Stimulated activated CD8-positive, alpha-beta memory T cell treated with anti-CD3 and anti-CD28 coated beads, Interleukin-7, amount 100 ng/mL, for 48 hours (primary cell): ENCODE data around the gene TMEM101.
A peak's percentile ranks its signal among the peaks of the same experiment; 100 is the strongest.
"Not testable (repeated sequence)": the region's sequence is repeated elsewhere in the genome, so short reads cannot be mapped to it uniquely, and the experiment has no call there.

Source experiments
- DNase-seq, 2 donors: peaks; one replicate each; pipeline ENCODE4 v3.0.0-alpha.2; 2020; ENCODE audit warnings: low read depth in 1 of 2; ENCODE audit errors: extremely low read depth in 1 of 2

Gene TMEM101

DNA sequence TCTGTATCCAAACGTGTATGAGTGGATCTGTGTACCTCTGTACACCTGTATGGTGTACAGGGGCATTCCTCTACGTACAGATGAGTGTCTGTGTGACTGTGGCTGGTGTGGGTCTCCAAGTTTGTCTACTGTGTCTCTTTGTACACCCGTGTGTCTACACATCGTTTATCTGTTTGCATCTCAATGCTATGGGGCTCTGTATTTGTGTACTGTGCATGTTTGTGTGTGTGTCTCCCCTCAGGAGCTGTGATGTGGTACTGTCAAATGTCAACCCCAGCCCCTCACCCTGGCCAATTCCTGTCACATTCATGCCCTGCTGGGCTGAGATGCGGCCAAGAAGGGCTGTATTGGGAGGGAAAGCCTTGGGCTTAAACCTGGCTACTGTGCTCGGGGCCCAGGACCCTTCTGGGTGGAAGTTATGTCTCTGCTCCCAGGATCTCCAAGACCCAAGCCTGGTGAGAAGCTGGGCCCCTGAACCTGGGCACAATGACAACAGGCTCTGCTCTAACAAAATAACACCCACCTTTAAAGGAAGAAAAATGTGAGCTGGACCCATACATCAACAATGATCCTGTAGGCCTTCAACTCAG lies 13.8 kb downstream of the TMEM101 start:
- no peak for DNase-seq

DNA sequence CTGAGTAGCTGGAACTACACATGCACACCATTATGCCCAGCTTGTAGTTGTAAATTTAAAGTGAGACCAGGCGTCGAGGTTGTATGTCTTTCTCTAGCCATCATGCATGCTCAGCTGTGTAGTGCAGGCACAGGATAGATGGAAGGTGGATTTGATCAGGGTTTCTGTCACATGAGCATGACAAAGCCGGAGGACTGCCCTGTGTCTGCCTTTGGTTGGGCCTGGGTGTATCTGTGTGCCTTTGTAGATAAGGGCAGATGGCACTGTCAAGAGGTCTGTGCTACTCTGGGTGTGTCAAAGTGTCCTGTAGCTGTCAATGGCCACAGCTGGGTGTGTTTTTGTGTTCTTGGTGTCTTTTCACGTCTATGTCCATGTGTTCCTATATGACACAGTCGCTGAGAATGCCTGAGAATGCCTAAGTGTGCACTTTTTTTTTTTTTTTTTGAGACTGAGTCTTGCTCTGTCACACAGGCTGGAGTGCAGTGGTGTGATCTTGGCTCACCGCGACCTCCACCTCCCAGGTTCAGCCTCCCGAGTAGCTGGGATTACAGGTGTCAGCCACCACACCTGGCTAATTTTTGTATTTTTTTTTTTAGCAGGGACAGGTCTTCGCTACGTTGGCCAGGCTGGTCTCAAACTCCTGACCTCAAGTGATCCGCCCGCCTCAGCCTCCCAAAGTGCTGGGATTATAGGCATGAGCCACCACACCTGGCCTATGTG lies 14.5 kb downstream of the TMEM101 start:
- no peak for DNase-seq

DNA sequence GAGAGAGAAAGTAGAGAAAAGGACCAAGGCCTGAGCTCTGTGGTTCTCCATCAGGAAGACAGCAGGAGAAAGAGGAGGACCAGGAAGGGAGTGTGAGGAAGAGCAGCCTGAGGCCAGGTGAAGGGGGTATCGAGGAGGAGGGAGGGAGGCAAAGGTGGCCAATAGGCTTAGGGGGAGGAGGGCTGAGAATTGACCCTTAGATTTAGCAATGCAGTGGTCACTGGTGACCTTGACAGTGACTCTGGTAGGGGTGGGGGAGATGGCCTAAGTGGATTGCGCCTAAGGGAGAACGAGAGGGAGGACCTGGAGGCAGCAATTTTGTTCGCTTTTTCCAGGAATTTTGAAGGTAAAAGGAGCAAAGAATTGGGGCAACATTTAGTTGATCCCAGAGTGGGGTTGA lies 15.7 kb downstream of the TMEM101 start:
- DNase-seq, result no peak

DNA sequence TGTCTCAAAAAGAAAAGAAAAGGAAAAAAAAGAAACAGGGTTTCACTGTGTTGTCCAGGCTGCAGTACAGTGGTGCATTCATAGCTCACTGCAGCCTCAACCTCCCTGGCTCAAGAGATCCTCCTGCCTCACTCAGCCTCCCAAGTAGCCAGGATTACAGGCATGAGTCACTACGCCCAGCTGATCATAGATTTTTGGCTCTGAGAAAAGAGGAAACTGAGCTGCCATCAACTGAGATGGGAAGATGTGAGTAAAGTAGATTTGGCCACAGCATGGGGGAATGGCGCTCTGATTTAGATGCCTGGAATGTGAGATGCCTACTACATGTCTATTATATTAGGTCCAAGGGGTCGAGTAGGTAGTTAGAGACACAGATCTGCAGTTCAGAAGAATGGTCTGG lies 16.2 kb downstream of the TMEM101 start:
- DNase-seq, result no peak

DNA sequence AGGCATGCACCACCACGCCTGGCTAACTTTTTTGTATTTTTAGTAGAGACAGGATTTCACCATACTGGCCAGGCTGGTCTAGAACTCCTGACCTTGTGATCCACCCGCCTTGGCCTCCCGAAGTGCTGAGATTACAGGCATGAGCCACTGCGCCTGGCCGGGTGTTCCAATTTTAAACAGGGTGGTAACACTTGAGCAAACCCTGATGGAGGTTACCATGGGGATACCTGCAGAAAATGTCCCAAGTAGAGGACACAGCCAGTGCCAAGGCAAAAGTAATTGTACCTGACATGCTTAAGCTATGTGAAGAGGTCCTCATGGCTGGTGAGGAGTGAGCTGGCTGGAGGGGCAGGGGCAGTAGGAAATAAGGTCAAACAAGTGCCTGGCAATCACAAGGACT lies 17.6 kb downstream of the TMEM101 start:
- not testable (repeated sequence) for DNase-seq

DNA sequence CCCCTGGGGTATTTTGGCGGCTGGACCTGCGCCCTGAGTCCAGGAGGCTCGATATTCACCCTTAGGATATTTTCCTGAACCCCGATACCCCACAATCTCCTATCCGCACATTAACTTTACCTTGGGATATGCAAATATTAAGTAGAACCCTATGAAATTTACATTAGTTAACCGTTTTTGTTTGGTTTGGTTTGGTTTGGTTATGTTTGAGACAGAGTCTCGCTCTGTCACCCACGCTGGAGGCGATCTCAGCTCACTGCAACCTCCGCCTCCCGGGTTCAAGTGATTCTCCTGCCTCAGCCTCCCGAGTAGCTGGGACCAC lies 19.7 kb downstream of the TMEM101 start:
- no peak for DNase-seq

DNA sequence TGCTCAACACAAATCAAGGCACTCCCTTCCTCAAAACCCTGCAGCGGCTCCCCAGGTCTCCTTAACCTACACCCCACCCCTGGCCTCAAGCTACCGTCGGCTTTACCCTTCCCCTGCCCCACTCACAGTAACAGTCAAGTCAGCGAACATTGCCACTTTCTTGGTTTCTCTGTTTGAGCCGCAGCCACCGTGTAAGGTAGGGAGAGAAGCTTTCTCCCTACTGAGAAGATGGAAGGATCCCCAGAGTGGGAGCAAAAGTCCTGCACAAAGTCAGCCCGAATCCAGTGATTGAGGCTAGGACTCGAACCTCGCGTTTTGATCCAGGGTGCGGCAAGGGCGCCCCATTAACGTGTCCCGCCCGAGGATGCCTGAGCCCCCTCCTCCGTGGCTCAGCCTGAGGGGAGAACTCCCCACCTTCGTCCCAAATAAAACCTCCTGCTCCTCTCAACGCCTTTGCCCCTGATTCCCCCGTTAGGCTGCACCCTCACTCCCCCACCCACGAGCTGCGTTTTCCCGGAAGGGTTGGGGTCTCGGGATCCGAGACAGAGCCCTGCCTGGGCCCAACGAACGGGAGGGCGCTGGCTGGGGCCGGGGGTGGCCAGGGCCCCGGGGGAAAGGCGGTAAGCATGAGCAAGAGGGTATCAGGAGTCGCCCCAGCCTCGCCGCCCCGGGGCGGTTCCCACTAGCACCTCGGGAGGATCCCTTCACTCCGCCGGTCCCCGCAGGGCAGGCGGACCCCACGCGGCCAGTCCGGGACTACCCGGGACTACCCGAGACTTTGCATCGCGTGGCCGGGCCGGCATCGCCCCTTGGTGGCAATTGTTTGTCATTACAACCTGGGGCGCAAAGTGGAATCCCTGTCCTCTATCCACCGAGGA lies 20.3 kb downstream of the TMEM101 start:
- peak in 1 of 2 donors; percentile 37 for DNase-seq

DNA sequence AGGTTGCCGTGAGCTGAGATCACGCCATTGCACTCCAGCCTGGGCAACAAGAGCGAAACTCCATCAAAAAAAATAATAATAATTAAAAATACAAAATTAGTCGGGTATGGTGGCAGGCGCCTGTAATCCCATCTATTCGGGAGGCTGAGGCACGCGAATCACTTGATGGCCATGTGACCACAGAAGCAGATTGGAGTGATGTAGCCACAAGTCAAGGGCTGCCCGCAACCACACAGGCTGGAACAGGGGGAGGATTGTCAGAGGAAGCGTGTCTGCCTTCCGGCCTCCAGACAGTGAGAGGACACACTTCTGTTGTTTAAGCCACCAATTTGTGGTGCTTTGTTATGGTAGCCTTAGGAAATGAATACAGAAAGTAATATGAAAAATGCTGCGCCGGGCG lies 22.1 kb downstream of the TMEM101 start:
- DNase-seq, result no peak

DNA sequence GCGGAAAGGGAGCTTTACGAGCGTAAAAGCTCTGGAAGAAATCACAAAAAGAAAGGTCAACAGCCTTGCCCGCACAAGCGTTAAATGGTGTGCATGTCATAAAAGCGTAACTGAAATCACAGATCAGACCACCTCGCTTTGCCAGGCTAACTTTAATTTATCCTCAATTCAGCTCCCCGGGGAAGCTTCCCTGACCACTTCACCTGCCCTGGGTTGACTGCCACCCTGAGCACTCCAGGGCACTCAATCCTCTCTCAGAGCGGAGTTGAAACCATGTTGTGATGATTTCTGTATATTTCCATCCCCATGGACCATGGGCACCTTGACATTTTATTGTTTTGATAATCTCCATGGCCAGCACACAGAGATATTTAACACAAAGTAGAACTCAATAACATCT lies 26.5 kb downstream of the TMEM101 start:
- DNase-seq, result no peak

DNA sequence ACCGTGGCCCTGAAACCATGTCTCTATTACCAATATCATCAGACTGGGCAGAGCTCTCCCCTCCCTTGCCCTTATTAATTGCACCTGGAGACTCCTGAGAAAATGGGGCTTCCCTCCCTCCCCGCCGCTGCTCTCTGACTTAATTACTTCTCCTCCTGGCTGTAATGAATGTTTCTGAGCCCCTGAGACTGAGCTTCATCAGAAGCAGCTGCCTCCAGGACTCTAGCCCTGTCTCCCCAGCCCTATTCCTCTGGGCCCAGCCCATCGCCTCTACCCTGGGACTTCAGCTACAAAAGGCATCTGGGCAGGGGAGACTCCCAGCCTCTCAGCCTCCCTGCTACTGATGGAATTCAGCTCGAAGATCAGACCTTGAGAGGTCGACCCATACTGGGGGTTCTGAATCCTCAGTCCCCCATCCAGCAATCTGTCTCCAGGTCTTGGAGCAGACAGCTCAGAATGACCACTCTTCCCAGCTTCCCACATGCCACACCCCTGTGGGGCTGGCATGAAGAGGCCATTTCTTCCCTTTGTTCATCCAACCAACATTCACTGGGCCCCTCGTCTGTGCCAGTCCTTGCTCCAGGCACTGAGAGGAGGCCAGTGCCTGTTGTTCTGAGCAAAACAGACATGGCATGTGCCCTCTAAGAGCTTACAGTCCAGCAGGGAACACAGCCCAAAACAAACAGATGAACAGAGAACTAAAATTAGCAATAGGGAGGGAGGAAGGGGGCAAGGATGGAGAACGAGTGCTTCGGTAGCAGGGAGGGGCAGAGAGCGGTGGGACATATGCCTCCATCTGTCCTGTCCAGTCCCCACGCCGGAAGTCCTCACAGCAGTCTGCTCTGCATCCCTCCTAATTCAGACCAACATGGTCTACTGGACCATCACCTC lies 27.4 kb downstream of the TMEM101 start:
- no peak for DNase-seq

DNA sequence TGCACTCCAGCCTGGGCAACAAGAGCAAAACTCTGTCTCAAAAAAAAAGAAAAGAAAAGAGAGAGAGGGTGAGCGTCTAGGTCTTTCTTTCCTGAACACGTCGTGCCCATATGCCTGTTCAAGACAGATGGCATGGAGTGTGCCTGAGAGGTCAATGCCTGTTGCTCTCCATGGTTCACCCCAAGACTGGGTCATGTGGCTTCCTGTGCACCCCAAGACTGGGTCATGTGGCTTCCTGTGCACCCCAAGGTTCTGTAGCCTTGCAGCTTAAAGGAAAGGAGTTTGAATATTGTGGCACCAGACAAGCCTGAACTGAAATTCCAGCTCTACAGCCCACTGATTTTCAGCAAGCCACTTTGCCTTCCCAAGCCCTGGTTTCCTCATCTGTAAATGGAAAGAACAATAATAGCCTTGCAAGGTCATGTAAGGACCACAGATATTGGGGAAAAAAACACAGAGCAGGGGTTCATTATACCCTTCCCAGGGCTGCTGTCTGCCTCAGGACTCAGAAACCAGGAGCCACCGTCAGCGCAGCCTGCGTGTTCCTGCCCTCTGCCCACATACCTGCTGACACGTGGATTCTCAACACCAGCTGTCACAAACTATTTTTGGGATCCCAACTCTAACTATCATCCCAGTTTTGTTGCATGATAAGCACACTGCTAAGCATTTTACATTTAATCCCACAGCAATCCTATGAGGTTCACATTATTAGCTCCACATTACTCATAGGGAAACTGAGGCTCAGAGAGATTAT lies 28.4 kb downstream of the TMEM101 start:
- no peak for DNase-seq

DNA sequence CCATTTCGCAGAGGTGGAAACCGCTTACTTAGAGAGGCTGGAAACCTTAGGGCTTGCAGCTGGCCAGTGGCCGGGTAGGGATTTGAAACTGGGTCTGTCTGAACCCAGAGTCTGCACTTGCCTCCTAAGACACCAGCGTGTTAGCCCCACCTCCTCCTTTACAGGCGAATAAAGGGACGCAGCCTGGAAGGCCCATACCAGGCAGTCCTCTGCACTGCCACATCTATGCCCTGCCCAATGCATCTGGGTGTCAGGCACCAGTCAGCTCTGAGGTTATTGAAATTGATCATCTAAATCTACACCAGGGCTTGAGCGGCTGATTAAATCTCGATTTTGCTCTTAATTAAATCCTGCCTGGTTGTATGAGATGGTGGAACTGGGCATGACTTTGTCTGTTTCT lies 30.2 kb downstream of the TMEM101 start:
- no peak for DNase-seq

DNA sequence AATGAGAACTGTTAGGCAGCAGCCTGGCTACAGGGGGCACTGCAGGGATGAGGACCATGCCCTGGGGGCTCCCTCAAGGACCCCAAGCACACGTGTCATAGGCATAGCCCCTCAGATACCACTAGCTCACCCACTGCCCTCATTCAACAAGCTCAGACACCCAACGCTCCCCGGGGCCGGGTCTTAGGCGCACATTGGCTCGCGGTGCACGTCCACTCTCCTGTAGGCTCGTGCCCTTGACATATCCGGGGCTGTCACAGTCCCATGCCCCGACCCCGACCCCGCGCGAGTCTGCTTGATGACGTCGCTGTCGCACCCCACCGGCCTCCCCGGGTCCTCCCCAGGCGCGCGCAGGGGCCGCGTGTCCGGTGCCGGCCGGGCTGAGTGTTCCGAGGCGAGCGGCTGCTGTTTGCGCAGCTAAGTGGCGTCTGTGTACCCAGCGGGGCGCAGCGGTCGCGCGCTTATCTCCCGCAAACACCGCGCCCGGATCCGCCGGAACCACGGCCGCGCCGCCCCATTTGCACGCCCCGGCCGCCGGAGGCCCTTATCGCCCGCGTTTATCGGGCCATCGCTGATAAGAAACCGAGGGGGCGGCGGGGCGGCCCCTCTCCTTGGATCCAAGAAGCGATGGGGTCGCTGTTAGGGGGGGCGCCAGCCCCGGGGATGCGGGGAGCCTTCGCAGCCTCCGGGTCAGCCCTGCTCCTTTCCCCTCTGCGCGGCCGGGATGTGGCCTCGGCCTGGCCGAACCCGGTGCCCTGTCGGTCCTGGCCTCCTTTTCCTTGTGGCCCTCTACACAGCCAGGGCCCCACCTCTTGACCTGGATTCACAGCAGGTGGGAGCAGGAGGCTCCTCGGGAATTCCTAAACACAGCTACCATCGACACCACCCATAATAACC lies 31.0 kb downstream of the TMEM101 start:
- DNase-seq, result no peak

DNA sequence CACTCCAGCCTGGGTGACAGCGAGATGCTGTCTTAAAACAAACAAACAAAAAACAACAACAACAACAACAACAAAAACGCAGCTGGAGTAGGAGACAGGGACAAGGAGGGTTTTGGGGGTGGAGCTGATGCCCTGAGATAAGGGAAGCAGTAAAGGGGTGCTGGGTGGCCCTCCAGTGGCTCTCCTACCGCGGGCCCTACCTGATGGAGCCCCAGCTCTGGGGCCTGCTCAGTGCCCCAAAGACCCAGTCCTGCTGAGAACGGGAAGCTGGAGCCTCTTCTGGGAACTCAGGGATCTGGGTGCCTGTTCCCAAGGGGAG lies 31.6 kb downstream of the TMEM101 start:
- no peak for DNase-seq

DNA sequence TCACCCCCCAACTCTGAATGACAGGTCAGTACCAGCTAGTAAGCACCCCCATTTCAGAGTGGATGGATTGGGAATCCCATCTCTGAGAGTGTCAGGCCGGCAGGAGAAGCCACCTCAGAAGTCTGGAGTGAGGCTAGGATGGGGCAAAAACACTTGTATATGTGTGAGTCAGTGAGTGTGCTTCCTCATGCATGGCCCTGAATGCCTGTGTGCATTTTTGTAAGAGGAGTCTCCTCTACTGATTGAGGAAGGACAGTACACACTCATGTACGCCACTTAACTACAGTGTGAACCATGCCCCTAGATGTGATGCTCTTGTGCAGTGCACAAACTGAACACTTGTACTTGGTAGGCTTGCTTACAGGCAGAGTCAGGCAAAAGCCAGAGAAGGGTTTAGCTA lies 32.6 kb downstream of the TMEM101 start:
- no peak for DNase-seq

DNA sequence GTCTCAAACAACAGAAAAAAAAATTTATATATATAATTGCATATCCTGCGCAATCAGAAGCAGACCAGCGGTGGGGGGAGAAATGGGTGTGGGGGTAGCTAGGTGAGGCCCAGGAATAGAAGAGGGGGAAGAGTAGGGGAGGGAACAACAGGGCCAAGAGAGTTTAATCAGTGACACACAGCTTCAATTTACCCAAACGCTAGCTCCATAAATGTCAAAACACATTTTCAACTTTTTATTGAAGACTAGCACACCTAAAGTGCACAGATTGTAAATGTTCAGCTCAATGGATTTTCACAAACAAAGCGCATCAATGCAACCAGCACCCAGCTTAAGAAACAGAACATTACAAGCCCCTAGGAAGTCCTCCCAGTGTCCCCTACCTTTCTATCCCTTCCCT lies 35.1 kb downstream of the TMEM101 start:
- DNase-seq, result no peak

DNA sequence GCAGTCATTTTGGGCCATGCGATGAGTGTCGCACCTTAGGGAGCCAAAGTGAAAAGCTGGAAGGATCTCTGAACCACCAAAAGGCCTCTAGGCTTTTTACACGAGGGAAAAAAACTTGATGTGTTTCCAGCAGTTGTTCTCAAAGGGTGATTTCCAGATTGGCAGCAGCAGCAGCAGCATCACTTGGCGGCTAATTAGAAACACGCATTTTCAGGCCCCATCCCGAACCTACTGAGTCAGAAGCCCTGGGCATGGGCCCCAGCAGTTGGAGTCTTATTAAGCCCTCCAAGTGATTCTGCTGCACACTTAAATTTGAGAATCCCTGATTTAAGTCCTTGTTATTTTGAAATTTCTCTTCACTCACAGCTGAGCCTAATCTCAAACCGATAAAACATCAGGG lies 35.8 kb downstream of the TMEM101 start:
- no peak for DNase-seq

DNA sequence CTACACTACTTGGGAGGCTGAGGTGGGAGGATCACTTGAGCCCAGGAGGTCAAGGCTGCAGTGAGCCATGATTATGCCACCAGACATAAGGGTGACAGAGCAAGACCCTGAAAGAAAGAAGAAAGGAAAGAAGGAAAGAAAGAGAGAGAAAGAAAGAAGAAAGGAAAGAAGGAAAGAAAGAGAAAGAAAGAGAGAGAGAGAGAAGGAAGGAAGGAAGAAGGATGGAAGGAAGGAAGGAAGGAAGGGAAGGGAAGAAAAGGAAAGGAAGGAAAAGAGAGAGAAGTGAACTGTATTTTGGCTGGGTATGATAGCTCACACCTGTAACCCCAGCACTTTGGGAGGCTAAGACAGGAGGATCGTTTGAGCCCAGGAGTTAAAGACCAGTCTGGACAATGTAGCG lies 36.7 kb downstream of the TMEM101 start:
- DNase-seq, result no peak

DNA sequence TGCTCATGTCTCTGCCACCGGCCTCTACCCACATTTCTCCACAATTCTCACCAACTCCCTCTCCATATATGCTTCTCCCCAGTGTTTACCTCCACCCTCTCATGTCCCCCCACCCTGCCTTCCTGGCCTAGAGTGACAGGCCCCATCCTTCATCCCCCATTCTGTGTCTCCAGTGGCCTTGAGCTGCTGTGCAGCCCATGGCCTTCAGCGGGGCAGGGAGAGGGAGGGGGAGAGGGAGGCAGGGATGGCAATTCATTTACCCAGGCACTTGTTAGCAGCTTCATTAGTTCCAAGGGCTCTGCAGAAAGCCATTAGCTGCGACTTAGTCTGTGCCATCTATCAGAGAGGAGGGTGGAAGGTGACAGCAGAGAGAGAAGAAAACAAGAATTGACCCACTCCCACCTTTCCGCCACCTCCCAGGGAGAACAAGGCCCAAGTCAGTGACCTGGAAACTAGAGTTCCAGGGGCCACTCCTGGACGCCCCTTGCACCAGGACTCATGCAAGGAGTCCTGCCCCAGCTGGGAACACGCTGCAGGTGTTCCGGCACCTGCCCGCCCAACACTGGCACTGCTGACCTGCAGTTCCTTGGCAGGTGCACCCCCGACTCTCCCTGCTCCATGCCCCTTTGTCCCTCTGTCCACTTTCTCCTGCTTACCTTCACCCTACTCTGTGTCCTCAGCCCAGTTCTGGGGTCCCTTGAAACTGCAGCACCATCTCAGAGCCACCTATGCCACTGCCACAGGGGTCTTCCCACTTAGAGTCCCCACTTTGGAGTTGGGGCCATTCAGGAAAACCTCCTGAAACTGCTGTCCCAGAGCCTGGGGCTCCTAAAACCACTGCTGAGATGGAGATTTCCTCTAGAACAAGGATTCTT lies 37.6 kb downstream of the TMEM101 start:
- DNase-seq, result no peak
